ENCODE results near the gene TMEM208.

Gene TMEM208

GRCh38 chr16:67252609-67253497 lies 25.9 kb downstream of the TMEM208 start:
- no peak for DNase-seq

- no peak for DNase-seq
These were observed 28.0 kb downstream of the TMEM208 start for GRCh38 chr16:67254801-67255552.

DNA sequence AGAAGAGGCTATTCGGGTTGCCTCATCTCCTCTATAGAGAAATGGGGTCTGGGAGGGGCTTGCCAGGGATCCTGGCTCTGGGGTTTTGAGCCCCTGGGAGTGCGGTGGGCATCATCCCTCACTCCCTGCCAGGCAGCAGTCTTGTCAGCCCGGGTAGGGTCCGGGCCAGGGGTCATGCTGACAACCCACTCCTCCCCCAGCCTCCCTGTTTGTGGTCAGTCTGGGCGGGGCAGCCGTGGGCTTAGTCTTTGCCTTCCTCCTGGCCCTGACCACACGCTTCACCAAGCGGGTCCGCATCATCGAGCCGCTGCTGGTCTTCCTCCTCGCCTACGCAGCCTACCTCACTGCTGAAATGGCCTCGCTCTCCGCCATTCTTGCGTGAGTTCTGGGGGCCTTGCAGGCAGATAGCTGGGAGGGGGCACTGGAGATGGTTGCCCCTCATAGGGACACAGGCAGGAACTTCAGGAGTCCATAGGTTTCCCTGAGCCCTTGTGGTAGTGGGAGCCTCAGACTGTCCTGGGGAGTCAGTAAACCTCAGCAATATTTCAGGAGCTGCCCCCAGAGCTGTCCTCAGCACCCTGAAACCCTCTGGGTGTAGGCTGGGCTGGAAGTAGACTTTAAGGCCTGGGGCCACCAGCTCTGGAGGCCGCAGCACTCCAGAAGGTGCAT lies 28.8 kb downstream of the TMEM208 start:
- DNase-seq: no peak

DNA sequence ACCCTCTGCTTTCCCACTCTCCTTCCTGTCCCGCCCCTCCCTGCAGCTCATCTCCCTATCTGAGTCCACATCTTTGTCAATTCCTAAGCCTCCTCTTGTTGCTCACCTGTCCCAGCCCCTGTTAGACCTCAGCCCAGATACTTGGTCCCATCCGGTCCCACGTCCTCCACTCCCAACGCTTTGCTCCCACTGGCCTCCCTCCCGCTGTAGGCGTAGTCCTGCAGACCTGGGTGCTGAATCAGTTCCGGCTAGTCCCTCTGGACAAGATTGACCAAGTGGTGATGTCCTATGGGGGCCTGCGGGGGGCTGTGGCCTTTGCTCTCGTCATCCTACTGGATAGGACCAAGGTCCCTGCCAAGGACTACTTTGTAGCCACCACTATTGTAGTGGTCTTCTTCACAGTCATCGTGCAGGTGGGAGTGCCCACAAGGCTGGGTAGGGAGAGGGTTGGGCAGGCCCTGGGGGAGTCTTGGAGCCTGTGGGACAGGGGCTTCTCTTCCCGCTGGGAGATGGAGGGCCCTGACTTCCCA lies 29.8 kb downstream of the TMEM208 start:
- DNase-seq: no peak

- DNase-seq: no peak
These were observed 30.7 kb downstream of the TMEM208 start for GRCh38 chr16:67257486-67258160.

GRCh38 chr16:67258161-67258835 lies 31.4 kb downstream of the TMEM208 start:
- no peak for DNase-seq

GRCh38 chr16:67259705-67260104 lies 32.8 kb downstream of the TMEM208 start:
- DNase-seq: no peak

GRCh38 chr16:67260426-67261063 lies 33.6 kb downstream of the TMEM208 start:
- DNase-seq: peak; percentile 47 to 68 (median 64)

GRCh38 chr16:67263201-67263600 lies 36.3 kb downstream of the TMEM208 start:
- DNase-seq: no peak

GRCh38 chr16:67264277-67264676 lies 37.3 kb downstream of the TMEM208 start:
- peak in 1 of 4 experiments; percentile 21 for DNase-seq

DNA sequence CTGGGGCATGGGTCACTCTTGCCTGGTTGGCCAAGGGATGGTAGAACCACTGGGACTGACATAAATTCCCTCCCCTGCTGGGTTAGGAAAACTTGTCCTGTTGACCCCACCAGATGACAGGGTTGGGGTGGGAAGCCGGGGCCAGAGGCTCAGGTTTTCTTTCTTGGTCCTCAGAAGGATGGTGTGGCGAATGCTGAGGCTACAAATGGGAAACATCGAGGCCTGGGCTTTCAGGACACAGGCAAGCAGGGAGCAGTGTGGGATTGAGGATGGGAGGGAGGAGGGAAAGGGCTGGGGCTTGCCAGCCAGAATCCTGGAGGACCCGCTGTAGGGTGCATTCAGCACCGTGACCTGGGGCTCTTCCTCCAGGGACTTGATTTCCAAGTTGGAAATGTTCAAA lies 37.9 kb downstream of the TMEM208 start:
- DNase-seq: peak in 1 of 4 experiments; percentile 1

DNA sequence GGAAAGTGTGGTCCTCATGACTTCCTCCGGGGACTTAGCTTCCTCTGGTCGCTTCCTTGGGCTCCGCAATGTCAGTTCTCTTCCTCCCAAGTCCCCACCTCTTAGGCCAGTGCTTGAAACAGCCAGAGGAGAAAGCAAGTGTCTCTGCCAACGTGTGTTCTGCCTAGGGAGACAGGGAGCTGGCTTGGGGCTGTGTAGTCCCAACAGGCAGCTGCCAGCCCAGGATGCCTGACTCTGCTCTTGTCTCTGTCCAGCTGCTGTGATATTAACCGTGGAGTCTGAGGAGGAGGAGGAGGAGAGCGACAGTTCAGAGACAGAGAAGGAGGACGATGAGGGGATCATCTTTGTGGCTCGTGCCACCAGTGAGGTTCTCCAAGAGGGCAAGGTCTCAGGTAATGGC lies 38.9 kb downstream of the TMEM208 start:
- DNase-seq: peak in 1 of 4 experiments; percentile 2

GRCh38 chr16:67268136-67268579 lies 41.2 kb downstream of the TMEM208 start:
- peak; percentile 28 to 58 (median 51) for DNase-seq

- no peak for DNase-seq
These were observed 42.8 kb downstream of the TMEM208 start for GRCh38 chr16:67269766-67270165.

DNA sequence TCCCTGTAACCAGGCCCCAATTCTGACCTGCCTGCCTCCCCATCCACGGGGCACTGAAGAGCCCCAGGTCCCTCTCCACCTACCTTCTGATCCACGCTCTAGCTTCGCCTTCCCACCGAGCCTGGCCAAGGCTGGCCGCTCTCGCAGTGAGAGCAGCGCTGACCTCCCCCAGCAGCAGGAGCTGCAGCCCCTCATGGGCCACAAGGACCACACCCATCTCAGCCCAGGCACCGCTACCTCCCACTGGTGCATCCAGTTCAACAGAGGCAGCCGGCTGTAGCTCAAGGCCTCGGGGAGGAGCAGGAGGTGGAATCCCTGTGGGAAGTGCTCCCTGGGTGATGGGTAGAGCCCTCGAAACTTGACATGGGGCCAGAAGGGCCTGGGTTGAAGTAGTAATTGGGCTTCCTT lies 44.0 kb downstream of the TMEM208 start:
- DNase-seq: no peak

DNA sequence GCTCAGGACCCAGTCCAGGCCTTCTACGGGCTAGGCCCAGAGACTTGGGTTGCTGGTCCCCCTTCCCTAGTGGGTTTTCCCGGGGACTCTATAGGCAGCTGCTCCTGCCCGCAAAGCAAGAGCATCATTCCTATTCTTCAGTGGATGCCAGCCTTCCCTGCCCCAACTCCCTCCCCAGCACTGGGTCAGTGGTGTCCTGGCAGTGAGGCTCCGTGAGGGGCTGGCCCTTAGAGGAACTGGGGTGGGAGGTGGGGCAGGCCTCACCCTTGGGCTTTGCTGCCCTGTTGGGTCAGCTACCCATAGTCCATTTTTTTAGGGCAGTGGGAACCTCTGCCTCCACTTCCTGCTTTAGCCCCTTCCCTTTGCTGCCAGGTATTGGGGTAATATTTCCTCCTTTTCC lies 44.5 kb downstream of the TMEM208 start:
- DNase-seq: no peak

DNA sequence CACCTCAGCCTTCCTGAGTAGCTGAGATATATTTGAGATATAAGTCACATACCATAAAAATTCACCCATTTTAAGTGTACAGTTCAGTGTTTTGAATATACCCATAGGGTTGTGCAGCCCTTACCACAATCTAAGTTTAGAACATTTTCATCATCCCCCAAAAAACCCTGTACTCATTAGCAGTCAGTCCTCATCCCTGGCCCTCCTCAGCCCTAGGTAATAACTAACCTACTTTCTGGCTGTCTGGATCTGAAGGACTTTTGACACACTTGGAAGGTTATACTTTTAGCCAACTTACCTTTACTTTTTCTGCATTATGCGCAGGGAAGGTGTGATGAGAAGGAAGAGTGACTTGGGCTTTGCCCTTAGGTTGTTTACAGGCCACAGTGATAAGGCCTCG lies 48.4 kb downstream of the TMEM208 start:
- no peak for DNase-seq

DNA sequence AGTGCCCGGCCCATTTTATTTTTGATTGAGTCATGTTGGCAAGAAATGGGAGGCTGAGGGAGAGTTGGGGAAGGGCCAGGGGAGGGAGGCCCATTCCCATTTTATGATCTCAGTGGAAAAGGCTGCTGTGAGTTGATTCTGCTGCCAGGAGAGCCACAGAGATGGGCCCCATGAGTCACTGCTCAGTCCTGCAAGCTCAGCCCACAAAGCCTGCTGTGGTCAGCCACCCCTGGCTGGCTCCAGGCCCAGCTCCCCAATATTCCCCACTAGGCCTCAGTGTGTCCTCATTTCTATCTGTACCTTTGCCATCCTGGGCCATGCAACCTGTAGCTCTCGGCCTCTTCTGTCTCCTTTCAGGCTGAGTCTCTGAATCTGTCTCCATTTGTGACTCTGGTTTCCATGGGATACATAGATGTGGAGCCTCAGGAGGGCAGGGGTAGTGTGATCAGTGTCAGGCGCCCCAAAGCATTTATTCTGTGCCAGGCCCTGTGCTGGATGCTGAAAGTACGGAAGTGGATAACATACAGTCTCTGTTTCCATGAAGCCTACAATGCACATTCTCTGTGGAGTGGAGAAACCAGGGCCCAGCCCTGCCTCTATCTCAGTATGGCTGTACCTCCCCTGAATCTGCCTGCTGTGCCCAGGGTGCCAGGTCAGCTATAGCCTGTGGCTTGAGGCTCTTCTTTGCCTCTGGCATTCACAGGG lies 50.5 kb downstream of the TMEM208 start:
- DNase-seq: peak; percentile 63 to 79 (median 74)

- DNase-seq: peak in 2 of 4 experiments; percentile 9 to 17
These were observed 51.3 kb downstream of the TMEM208 start for GRCh38 chr16:67277999-67278772.
